Eye (tissue), 1 donor: ENCODE results near the gene ARPC2.
"Not testable (repeated sequence)": the region's sequence is repeated elsewhere in the genome, so short reads cannot be mapped to it uniquely, and the experiment has no call there.

Source experiments
- DNase-seq: peaks from one replicate; pipeline ENCODE4 v3.0.0-alpha.2; 2015

ARPC2 gene

DNA sequence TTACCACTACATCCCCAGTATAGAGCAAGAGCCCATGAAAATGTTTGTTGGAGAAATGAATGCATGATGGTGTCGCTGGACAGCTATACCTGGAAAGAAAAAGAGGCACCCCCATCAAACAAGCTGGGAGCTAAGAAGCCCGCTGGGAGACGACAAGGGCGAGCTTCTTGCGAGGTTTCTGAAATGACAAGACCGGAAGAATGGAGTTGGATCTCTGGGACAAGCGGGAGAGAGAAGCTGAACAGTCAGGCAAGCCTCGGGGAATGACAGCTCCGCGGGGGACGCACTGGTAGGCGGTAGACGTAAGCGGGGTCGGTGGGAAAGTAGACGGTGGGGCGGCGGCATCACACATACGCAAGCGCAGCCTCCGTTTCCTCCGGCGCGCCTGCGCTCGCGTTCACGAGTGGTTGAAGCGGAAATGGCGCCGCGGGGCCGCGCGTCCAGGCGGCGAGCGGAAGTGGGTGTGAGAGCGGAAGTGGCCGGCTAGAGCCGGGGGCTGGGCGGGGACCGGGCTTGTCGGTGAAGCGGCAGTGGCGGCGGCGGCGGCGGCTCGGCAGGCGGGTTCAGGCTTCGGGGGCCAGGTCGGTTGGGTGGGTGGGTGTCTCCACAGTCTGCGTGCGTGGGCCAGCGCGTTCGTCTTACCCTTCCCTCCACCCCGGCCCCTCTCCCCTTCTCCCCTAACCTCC, at the start of gene ARPC2:
ARPC2 (plus strand) TSS at position 516 of the 686 bp plus-strand sequence. CDS start 282 bp downstream, outside the sequence.
- DNase-seq: peak; percentile 98

DNA sequence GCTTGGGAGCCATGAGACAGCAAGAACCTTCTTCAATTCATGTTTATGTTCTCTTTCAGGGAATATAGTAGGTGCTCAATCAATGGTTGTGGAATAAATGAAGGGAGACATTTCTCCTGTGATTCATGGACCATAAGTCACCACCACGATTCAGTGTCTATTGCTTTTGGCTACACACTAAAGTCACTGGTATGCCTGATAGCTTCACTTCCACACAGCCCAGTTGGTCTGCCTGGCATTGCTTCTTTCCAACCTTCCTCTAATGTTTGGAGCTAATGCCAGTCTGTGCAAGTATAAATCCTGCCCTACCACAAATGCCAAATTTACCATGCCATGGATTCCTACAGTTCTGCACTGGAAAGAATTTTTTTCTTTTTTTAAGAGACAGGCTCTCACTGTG, 49.0 kb upstream of the ARPC2 start:
- DNase-seq: no peak

DNA sequence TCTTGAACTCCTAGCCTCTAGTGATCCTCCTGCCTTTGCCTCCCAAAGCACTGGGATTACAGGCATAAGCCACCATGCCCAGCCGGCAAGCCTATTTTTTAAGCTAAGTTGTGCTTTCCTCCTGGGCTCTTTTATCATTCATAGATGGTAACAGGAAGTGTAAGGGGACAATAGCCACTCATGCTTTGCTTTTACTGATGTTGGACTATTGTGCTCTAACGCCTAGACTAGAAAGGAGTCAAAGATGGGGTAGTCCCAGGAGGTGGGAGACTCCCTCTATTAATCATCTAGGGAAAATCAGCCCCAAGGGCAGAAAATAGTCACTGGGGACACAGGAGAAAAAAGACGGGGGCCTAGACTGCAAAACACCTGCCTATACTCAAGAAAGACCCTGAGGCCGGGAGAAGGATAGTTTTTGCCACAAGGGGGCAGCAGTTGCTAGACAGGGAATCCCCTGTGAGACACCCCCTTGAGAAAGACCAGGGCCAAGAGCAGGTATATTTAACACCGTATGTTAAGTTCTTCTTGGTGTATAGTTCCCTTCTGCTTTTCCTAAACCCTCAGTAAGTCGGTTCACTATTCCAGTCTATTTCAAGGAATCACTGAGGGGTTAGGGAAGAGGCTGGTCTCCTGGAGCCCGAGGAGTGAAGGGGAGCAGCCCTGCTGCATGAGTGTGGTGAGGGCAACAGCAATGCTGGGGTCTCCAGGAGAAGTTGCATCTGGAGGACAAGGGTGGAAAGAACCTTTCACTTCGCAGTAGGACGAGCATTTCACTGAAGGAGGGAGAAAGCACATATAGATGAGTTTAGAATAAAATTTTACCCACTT, 48.1 kb upstream of the ARPC2 start:
- DNase-seq: peak; percentile 59

DNA sequence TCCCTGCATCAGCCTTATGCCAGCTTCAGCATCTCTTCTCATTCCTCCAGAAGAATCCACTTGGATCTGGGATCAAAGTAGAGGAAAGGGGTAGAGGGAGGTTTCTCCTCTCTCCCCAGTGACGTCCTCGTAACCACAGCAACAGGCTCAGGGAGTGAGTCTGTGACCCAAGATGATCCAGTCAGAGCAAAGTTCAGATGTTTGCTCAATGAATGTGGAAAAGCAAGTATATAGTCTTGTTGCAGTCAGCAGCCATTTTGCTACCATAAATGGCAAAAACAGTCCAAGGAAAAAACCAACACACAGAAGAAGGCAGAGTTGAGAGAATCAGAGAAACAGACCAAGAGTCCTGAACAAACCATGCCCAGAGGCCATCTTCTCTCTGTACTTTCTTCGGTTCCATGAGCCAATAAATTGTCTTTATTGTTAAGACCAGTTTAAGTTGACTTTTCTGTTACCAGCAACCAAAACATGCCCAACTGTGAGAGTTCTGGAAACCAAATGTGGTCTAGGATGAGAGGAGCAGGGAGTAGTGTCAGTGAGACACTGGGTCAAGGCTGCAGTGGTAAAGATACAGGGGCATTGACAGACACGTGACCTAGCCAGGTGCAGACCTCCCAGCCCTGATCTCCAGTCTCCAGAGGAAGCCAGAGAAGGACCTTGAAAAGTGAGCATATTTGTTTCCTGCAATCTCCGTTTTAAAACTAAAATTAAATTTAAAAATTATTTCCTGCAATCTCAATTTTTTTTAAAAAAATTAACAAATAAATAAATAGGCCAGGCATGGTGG, 47.0 kb upstream of the ARPC2 start:
- no peak for DNase-seq

GRCh38 chr2:218171744-218172143, 45.2 kb upstream of the ARPC2 start:
- DNase-seq: not testable (repeated sequence)

DNA sequence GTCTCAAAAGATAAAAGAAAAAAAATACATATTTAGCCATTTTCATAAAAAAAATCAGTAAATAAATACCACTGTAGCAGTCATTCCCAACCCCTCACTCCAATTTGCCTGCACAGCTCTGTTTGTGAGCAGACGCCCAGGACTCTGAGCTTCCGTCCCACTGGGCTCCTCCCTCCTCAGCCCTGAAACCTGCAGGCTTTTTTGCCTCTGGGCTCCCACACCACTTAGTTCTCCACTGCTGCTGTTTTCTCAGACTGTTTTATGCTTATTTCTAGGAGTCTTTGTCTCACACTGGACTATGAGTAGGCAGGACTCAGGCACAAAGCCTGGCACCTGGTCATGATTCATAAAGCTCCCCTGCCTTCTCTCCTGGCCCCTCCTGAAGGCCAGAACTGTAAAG, 44.1 kb upstream of the ARPC2 start:
- no peak for DNase-seq

DNA sequence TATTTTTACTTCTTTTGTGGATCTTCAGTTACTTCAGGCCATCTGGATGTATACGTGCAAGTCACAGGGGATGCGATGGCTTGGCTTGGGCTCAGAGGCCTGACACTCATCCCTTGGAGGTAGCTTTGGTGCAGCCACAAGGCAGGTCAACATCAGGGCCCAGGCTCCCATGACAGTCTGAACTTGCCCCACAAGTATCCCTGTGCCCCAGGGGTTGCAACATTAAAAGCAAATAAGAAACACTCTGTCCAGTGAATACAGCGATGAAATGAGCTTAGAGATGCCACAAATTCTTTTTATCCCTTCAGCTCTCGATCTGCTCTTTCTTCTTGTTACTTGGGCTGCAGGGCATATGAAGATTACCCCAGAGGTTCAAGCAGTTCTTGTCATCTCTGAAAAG, 37.2 kb upstream of the ARPC2 start:
- no peak for DNase-seq

- DNase-seq: no peak
Observed at GRCh38 chr2:218180467-218181114, 36.4 kb upstream of the ARPC2 start.

GRCh38 chr2:218184331-218184730, 32.7 kb upstream of the ARPC2 start:
- DNase-seq: no peak

DNA sequence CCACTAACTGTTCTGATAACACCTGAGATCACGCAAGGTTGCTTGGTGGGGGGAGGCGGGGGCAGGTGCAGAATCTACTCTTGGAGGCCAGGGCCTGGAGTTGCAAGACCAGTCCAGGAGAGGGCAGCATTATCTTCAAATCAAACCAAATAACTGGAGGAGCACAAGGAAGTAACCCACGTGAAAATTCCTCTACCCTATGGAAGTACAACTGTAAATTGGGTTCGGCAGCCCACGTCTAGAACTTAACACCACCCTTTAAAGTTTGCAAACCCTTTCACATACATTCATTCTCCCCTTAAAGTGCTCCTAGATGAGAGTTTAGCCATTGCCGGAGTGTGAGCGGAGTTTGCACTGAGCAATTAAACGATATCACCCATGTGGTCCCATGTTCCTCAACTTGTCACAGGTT, 30.6 kb upstream of the ARPC2 start:
- peak; percentile 56 for DNase-seq

DNA sequence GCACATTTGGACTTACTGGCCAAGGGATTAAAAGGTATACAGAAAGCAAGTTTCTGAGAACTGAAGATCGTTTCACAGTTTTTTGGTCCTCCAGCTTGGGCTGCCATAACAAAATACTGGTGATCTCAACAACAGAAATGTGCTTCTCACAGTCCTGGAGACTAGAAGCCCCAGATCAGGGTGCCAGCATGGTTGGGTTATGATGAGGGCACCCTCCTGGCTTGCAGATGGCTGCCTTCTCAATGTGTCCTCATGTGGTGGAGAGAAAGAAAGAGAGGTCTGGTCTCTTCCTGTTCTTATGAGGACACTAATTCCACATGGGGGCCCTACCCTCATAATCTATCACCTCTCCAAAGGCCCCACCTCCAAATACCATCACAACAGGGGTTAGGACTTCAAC, 30.1 kb upstream of the ARPC2 start:
- DNase-seq: no peak

DNA sequence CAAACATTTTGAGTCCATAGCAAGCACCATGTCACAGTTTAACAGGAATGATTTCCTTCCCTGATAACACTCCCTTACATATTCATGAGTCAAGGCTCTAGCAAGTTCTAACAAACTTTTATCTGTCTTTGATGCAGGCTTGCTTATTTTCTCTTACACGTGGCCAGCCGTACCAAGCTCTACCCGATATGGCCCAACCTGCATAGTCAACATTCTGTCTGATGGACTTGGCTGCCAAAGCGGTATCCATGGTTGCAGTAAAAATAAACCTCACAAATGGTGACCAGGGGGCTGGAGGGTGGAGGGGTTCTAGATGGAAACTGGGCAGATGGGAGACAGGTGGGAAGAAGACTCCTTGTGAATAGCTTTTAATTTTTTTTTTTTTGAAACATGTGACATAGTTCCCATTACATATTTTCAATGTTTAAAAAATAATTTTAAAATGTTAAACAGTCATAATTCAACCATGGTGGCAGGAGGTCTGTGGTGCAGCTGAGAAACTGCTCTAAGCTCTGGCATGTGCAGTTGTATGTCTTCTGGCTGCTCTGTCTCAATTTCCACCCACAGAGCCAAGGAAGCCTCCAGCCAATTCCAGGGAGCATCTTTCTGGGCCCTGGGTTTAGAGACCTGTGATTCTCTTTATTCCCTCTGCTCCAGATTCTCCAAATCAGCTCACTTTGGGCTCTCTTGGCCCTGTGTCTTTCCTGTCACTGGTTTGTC, 29.5 kb upstream of the ARPC2 start:
- peak; percentile 10 for DNase-seq

DNA sequence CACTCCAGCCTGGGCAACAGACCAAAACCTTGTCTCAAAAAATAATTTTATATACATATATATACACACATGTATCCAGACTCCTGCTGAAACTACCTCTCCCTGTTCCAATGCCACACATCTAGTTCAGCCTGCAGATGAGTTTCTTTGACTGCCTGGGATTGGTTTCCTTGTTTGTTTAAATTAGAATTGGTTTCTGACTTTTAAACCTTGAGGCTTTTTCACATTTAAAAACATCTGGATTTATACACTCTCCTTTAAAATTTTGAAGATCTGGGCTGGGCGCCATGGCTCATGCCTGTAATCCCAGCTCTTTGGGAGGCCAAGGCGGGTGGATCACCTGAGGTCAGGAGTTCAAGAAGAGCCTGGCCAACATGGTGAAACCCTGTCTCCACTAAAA, 28.5 kb upstream of the ARPC2 start:
- DNase-seq: no peak

- no peak for DNase-seq
Observed at GRCh38 chr2:218192902-218193430, 24.0 kb upstream of the ARPC2 start.

- no peak for DNase-seq
Observed at GRCh38 chr2:218193701-218194100, 23.3 kb upstream of the ARPC2 start.

- no peak for DNase-seq
Observed at GRCh38 chr2:218194880-218195279, 22.1 kb upstream of the ARPC2 start.

GRCh38 chr2:218196974-218197373, 20.0 kb upstream of the ARPC2 start:
- DNase-seq: no peak

- no peak for DNase-seq
Observed at GRCh38 chr2:218202266-218202665, 14.7 kb upstream of the ARPC2 start.

DNA sequence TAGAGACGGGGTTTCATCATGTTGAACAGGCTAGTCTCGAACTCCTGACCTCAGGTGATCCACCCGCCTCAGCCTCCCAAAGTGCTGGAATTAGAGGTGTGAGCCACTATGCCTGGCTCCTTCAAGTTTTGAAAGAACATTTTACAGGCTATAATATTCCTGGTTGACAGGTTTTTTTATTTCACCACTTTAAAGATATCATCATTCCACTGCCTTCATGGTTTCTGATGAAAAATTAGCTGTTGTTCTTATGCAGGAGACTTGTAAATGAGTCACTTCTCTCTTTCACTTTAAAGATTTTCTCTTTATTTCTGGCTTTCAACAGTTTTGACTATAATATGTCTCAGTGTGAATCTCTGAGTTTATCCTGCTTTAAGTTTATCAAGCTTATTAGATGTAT, 7.9 kb upstream of the ARPC2 start:
- DNase-seq: no peak

- DNase-seq: no peak
Observed at GRCh38 chr2:218214116-218214515, 2.9 kb upstream of the ARPC2 start.

DNA sequence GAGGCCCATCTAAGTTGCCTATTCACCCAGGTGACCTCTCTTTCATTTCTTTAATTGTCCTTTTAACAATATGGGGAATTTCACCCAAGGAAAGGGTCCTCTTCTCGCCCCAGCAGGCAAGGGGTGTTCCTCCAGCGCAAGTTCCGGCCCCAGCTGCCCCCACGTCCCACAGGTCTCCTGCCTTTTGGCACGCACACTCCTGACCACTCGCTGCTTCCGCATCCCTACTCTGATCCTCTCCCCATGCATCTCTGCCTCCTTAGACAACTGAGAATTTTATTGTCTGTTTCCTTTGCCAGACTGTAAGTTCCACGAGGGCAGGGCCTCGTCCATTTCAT, 684 bp upstream of the ARPC2 start:
- peak; percentile 9 for DNase-seq
